Ascending aorta (tissue), 2 donors: ENCODE measurements around the gene MBTD1. TPM values are rescaled to one million over a fixed set of nuclear protein-coding genes. Genes with fewer than 3 reads are reported as not detected.

Experiments used
- DNase-seq, 2 donors: peaks; one replicate each; pipeline ENCODE4 v3.0.0-alpha.2; 2019; ENCODE audit warnings: low spot score in 2 of 2
- H3K27ac ChIP-seq, 2 donors: fragments of 200-600 bp; sonication (generic); one replicate each; pipeline ENCODE4 v1.5.1; 2016 to 2017; ENCODE audit warnings: mild to moderate bottlenecking in 1 of 2
- H3K27me3 ChIP-seq: fragments of 200-600 bp; sonication (generic); one replicate; pipeline ENCODE4 v1.5.1; 2017
- H3K36me3 ChIP-seq, 2 donors: fragments of 200-600 bp; sonication (generic); one replicate each; pipeline ENCODE4 v1.5.1; 2016
- H3K4me1 ChIP-seq, 2 donors: fragments of 200-600 bp; sonication (generic); one replicate each; pipeline ENCODE4 v1.5.1; 2016 to 2017; ENCODE audit warnings: mild to moderate bottlenecking in 1 of 2
- H3K4me3 ChIP-seq, 2 donors: fragments of 200-600 bp; sonication (generic); one replicate each; pipeline ENCODE4 v1.5.1; 2016 to 2017; ENCODE audit warnings: mild to moderate bottlenecking in 1 of 2
- H3K9me3 ChIP-seq, 2 donors: fragments of 200-600 bp; sonication (generic); one replicate each; pipeline ENCODE4 v1.5.1; 2016
- CTCF ChIP-seq, 3 experiments: fragments of 200-600 bp in 2 of 3; fragments of 450-650 bp in 1 of 3; sonication (generic) in 2 of 3; IDR thresholded peaks; one replicate each; pipeline ENCODE4 v1.5.1; 2016 to 2019; ENCODE audit warnings: antibody characterized with exemption in 3 of 3, mild to moderate bottlenecking in 1 of 3, moderate library complexity in 1 of 3
- intact Hi-C: fragments of 100-400 bp; cut with DNase I; formaldehyde crosslinking; loops from one replicate; pipeline ENCODE4 v1.15.1; 2023
- total RNA-seq: library from RNA; depleted of rRNA; stranded (reverse); fragments of >200 nt; gene quantifications from one replicate; pipeline ENCODE4 v1.1.0, GENCODE V29; 2016

MBTD1 gene
- total RNA-seq, 1 donor from 2014 or later, result 3.6 TPM

GRCh38 chr17:51142597-51142996 is 117.3 kb downstream of the MBTD1 start:
- H3K36me3 ChIP-seq, result no peaks in the 10 kb centered on the region
- no peak for TF ChIP-seq CTCF (IDR thresholded peaks at IDR 0.05)
- no peaks in the 10 kb centered on the region for H3K4me1 ChIP-seq
- no peak overlapping the region for H3K4me3 ChIP-seq
- no peak overlapping the region for H3K27ac ChIP-seq
- DNase-seq, result no peak
- no peaks in the 10 kb centered on the region for H3K9me3 ChIP-seq
- H3K27me3 ChIP-seq, result no peaks in the 10 kb centered on the region
- intact Hi-C loops, result no loop called here

GRCh38 chr17:51135956-51136355 is 123.9 kb downstream of the MBTD1 start:
- Histone ChIP-seq H3K36me3 (no peaks in the 10 kb centered on the region), H3K27ac (no peak overlapping the region), H3K9me3 (no peaks in the 10 kb centered on the region), H3K27me3 (no peaks in the 10 kb centered on the region), H3K4me1 (peaks cover 3 to 10% of the 10 kb centered on the region in 2 donors), H3K4me3 (no peak overlapping the region)
- TF ChIP-seq CTCF (IDR thresholded peaks at IDR 0.05), result no peak
- intact Hi-C loops, result no loop called here
- no peak for DNase-seq

- Histone ChIP-seq H3K36me3 (no peaks in the 10 kb centered on the region), H3K4me3 (no peak overlapping the region), H3K27me3 (no peaks in the 10 kb centered on the region), H3K9me3 (no peaks in the 10 kb centered on the region), H3K27ac (peak overlapping the region; percentile 65 to 76), H3K4me1 (peaks cover 3 to 10% of the 10 kb centered on the region in 2 donors)
- DNase-seq, result no peak
- intact Hi-C loops, result no loop called here
- TF ChIP-seq CTCF (IDR thresholded peaks at IDR 0.05), result no peak
These were observed 126.5 kb downstream of the MBTD1 start for GRCh38 chr17:51133365-51133764.

- TF ChIP-seq CTCF (IDR thresholded peaks at IDR 0.05), result no peak
- Histone ChIP-seq H3K4me3 (no peak overlapping the region), H3K9me3 (no peaks in the 10 kb centered on the region), H3K36me3 (no peaks in the 10 kb centered on the region), H3K4me1 (peaks cover 3 to 10% of the 10 kb centered on the region in 2 donors), H3K27me3 (no peaks in the 10 kb centered on the region), H3K27ac (peak overlapping the region; percentile 65 to 76)
- intact Hi-C loops, result no loop called here
- DNase-seq, result no peak
These were observed 126.9 kb downstream of the MBTD1 start for GRCh38 chr17:51132964-51133319.

- Histone ChIP-seq H3K27ac (no peak overlapping the region), H3K9me3 (no peaks in the 10 kb centered on the region), H3K36me3 (no peaks in the 10 kb centered on the region), H3K4me3 (no peak overlapping the region), H3K4me1 (peaks cover 0 to 6% of the 10 kb centered on the region in 2 donors), H3K27me3 (no peaks in the 10 kb centered on the region)
- DNase-seq, result no peak
- TF ChIP-seq CTCF (IDR thresholded peaks at IDR 0.05), result no peak
- intact Hi-C loops, result no loop called here
These were observed 131.8 kb downstream of the MBTD1 start for GRCh38 chr17:51128076-51128475.

Other genes starting within 250 kb of the MBTD1 start
- 41.3 TPM for gene SPAG9, start 139.2 kb downstream of the MBTD1 start, total RNA-seq
- 70.6 TPM for gene NME1, start 106.5 kb downstream of the MBTD1 start, total RNA-seq
- 638 TPM for gene NME2, start 93.6 kb downstream of the MBTD1 start, total RNA-seq
- gene UTP18, start 497 bp upstream of the MBTD1 start, total RNA-seq, result 1.8 TPM